ENCODE data around the gene KLK8.

GRCh38 chr19:50998686-50999085, 2.7 kb downstream of the KLK8 start:
- TF ChIP-seq, protein P1, sequence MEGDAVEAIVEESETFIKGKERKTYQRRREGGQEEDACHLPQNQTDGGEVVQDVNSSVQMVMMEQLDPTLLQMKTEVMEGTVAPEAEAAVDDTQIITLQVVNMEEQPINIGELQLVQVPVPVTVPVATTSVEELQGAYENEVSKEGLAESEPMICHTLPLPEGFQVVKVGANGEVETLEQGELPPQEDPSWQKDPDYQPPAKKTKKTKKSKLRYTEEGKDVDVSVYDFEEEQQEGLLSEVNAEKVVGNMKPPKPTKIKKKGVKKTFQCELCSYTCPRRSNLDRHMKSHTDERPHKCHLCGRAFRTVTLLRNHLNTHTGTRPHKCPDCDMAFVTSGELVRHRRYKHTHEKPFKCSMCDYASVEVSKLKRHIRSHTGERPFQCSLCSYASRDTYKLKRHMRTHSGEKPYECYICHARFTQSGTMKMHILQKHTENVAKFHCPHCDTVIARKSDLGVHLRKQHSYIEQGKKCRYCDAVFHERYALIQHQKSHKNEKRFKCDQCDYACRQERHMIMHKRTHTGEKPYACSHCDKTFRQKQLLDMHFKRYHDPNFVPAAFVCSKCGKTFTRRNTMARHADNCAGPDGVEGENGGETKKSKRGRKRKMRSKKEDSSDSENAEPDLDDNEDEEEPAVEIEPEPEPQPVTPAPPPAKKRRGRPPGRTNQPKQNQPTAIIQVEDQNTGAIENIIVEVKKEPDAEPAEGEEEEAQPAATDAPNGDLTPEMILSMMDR (IDR thresholded peaks at IDR 0.05; ENCODE audit: low read length) = no peak
- no peak for TF ChIP-seq EZH2 (IDR thresholded peaks at IDR 0.05; ENCODE audit: borderline replicate concordance, low read length)

Data from OCI-LY1 (cell line).